Transverse colon (tissue), 4 donors: ENCODE measurements around the gene ADAM12. TPM values are rescaled to one million over a fixed set of nuclear protein-coding genes. Genes with fewer than 3 reads are reported as not detected.

ENCODE experiments used
- DNase-seq: peaks from one replicate; pipeline ENCODE4 v3.0.0-alpha.2; 2019
- H3K27ac ChIP-seq, 4 donors: fragments of 200-600 bp; sonication (generic); 2 replicates each; pipeline ENCODE4 v1.5.1; 2016 to 2018; ENCODE audit warnings: inconsistent platforms in 4 of 4
- H3K27me3 ChIP-seq: fragments of 200-600 bp; sonication (generic); 2 replicates; pipeline ENCODE4 v1.5.1; 2017; ENCODE audit warnings: inconsistent platforms
- H3K36me3 ChIP-seq, 4 donors: fragments of 200-600 bp; sonication (generic); 2 replicates each; pipeline ENCODE4 v1.5.1; 2017 to 2019; ENCODE audit warnings: inconsistent platforms in 4 of 4
- H3K4me1 ChIP-seq, 4 donors: fragments of 200-600 bp; sonication (generic); 2 replicates each; pipeline ENCODE4 v1.5.1; 2017 to 2020; ENCODE audit warnings: inconsistent platforms in 4 of 4
- H3K4me3 ChIP-seq, 4 donors: fragments of 200-600 bp; sonication (generic); 1 replicate in 1 of 4; 2 replicates in 3 of 4; pipeline versions ENCODE4 v1.5.1 to v1.6.1; 2017 to 2019; ENCODE audit warnings: inconsistent platforms in 4 of 4
- H3K9me3 ChIP-seq, 2 donors: fragments of 200-600 bp; sonication (generic); 2 replicates each; pipeline ENCODE4 v1.5.1; 2017 to 2019; ENCODE audit warnings: inconsistent platforms in 2 of 2
- EP300 ChIP-seq: sonication (generic); formaldehyde crosslinking; IDR thresholded peaks from one replicate; pipeline ENCODE4 v1.6.1; 2017; ENCODE audit warnings: antibody characterized with exemption, low read depth
- POLR2A ChIP-seq: fragments of 450-650 bp; IDR thresholded peaks from one replicate; pipeline ENCODE4 v1.6.1; 2016; ENCODE audit warnings: antibody characterized with exemption, mild to moderate bottlenecking, moderate library complexity
- POLR2AphosphoS5 ChIP-seq, 3 donors: sonication (generic); formaldehyde crosslinking; IDR thresholded peaks; one replicate each; pipeline ENCODE4 v1.6.1; 2016; ENCODE audit warnings: antibody characterized with exemption in 3 of 3
- WGBS, 2 donors: methylation state at CpG; one replicate each; pipeline ENCODE4 v1.1.5; 2018; ENCODE audit warnings: low coverage in 1 of 2; 5-methylcytosine and 5-hydroxymethylcytosine counted together
- in situ Hi-C, 4 donors: fragments of 200-750 bp; cut with MboI; loops; one replicate each; pipeline versions ENCODE4 v1.15.0 to v1.15.1; 2017; ENCODE audit warnings: low sequenced_read_pairs in 3 of 4, low pct_ligation_motif_present in 1 of 4, low pct_unique_long_range_greater_than_20kb in 1 of 4
- intact Hi-C: fragments of 100-400 bp; cut with DNase I; formaldehyde crosslinking; loops from one replicate; pipeline ENCODE4 v1.15.1; 2023; ENCODE audit warnings: low total_unique reads
- total RNA-seq, 4 donors: library from RNA; depleted of rRNA; stranded (reverse); fragments of >200 nt; gene quantifications; one replicate each; pipeline ENCODE4 v1.1.0, GENCODE V29; 2016
- TF ChIP-seq, protein P1 (sequence below), 5 experiments: fragments of 200-600 bp in 3 of 5; fragments of 450-650 bp in 2 of 5; sonication (generic) in 3 of 5; IDR thresholded peaks; 1 replicate in 2 of 5; 2 replicates in 3 of 5; pipeline ENCODE4 v1.5.1; 2016 to 2017; ENCODE audit warnings: antibody characterized with exemption in 5 of 5, inconsistent platforms in 3 of 5, mild to moderate bottlenecking in 2 of 5, moderate library complexity in 1 of 5

The ADAM12 gene
- total RNA-seq, 4 donors from 2014 or later = 0.14 to 2.2 (median 1.1) TPM; not detected in 1

DNA sequence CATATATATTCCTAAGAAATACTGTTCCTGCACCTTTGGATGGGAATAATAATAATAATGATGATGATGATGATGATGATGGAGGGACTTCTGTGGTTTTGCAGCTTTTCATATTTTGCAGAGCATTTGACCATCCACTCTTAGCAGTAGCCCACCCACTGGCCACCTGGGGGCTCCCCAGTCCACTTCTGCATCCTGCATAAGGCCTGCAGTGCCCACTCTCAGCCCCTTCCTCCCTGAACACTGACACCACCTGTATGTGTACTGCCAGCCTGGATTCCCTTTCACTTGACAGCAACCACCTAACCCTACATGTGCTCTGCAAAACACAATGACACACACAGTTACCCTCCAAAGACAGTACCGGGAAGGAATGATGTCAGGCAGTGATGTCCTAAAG, 131.4 kb downstream of the ADAM12 start:
- WGBS, 2 donors = 78% methylated on average over 1 of the region's 1 CpG; no CpG with 5 or more reads in 1 of the 2 donors
- H3K27ac ChIP-seq = no peak overlapping the region
- TF ChIP-seq EP300 = no peak
- TF ChIP-seq, protein P1, sequence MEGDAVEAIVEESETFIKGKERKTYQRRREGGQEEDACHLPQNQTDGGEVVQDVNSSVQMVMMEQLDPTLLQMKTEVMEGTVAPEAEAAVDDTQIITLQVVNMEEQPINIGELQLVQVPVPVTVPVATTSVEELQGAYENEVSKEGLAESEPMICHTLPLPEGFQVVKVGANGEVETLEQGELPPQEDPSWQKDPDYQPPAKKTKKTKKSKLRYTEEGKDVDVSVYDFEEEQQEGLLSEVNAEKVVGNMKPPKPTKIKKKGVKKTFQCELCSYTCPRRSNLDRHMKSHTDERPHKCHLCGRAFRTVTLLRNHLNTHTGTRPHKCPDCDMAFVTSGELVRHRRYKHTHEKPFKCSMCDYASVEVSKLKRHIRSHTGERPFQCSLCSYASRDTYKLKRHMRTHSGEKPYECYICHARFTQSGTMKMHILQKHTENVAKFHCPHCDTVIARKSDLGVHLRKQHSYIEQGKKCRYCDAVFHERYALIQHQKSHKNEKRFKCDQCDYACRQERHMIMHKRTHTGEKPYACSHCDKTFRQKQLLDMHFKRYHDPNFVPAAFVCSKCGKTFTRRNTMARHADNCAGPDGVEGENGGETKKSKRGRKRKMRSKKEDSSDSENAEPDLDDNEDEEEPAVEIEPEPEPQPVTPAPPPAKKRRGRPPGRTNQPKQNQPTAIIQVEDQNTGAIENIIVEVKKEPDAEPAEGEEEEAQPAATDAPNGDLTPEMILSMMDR (IDR thresholded peaks at IDR 0.05) = peak in 1 of 5 experiments; percentile 9
- no peak for TF ChIP-seq POLR2AphosphoS5 (IDR thresholded peaks at IDR 0.05)
- TF ChIP-seq POLR2A = no peak

GRCh38 chr10:126255313-126255712, 133.0 kb downstream of the ADAM12 start:
- Histone ChIP-seq H3K27me3 (no peaks in the 10 kb centered on the region), H3K36me3 (no peaks in the 10 kb centered on the region), H3K27ac (no peak overlapping the region), H3K9me3 (no peaks in the 10 kb centered on the region), H3K4me1 (peaks cover 0 to 5% (median 0%) of the 10 kb centered on the region in 4 donors), H3K4me3 (no peak overlapping the region)
- DNase-seq = no peak
- in situ Hi-C loops = no loop called here
- WGBS, 2 donors = 76 to 86% methylated on average over 5 to 8 of the region's 8 CpGs
- TF ChIP-seq POLR2AphosphoS5 (IDR thresholded peaks at IDR 0.05) (no peak), EP300 (no peak), POLR2A (no peak)
- TF ChIP-seq, protein P1 (IDR thresholded peaks at IDR 0.05) = no peak
- intact Hi-C loops = no loop called here

More for the DNA sequence above, 131.4 kb downstream of the ADAM12 start:
- Histone ChIP-seq H3K27me3 (no peaks in the 10 kb centered on the region), H3K4me1 (peaks cover 0 to 5% (median 0%) of the 10 kb centered on the region in 4 donors), H3K9me3 (no peaks in the 10 kb centered on the region), H3K4me3 (no peak overlapping the region), H3K36me3 (no peaks in the 10 kb centered on the region)
- in situ Hi-C loops (no loop called here), intact Hi-C loops (no loop called here)
- no peak for DNase-seq

DNA sequence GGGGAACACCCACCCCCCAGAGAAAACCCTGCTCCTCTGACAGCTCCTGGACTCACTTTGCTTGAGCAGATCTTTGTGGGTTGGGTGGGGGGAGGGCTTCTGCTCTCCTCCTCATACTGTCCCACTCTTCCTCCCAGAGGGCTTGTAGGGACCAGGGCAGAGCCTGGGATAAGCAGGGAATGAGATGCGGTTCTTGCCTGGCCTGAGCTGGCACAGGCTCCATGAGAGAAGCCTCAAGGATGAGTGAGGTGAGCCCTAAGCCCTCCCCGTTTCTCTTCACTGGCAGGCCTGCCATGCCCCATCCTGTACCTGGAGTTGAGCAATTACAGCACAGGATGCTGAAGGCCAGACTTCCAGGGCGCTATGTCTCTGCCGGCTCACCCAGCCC, 134.7 kb downstream of the ADAM12 start:
- in situ Hi-C loops (no loop called here), intact Hi-C loops (no loop called here)
- no peaks in the 10 kb centered on the region for H3K36me3 ChIP-seq
- no peak for DNase-seq
- H3K9me3 ChIP-seq = no peaks in the 10 kb centered on the region
- peaks cover 0 to 5% (median 0%) of the 10 kb centered on the region in 4 donors for H3K4me1 ChIP-seq
- WGBS, 2 donors = 71% methylated on average over 4 of the region's 4 CpGs; no CpG with 5 or more reads in 1 of the 2 donors
- H3K4me3 ChIP-seq = no peak overlapping the region
- H3K27me3 ChIP-seq = no peaks in the 10 kb centered on the region
- TF ChIP-seq POLR2AphosphoS5 (IDR thresholded peaks at IDR 0.05) (no peak), EP300 (no peak), POLR2A (no peak)
- TF ChIP-seq, protein P1 (IDR thresholded peaks at IDR 0.05) = no peak
- H3K27ac ChIP-seq = no peak overlapping the region

- no peaks in the 10 kb centered on the region for H3K27me3 ChIP-seq
- H3K27ac ChIP-seq = no peak overlapping the region
- intact Hi-C loops = no loop called here
- 42 to 59% methylated on average over 5 to 9 of the region's 9 CpGs for WGBS, 2 donors
- H3K36me3 ChIP-seq = no peaks in the 10 kb centered on the region
- no peaks in the 10 kb centered on the region for H3K9me3 ChIP-seq
- DNase-seq = no peak
- peaks cover 0 to 5% (median 0%) of the 10 kb centered on the region in 4 donors for H3K4me1 ChIP-seq
- TF ChIP-seq POLR2AphosphoS5 (IDR thresholded peaks at IDR 0.05) = peak in 1 of 3 donors; percentile 51
- no peak for TF ChIP-seq POLR2A
- TF ChIP-seq, protein P1 (IDR thresholded peaks at IDR 0.05) = no peak
- no peak for TF ChIP-seq EP300
- in situ Hi-C loops = no loop called here
- no peak overlapping the region for H3K4me3 ChIP-seq
These were observed 135.2 kb downstream of the ADAM12 start for GRCh38 chr10:126252884-126253610.
